Testis (tissue), 2 donors: ENCODE measurements around the gene PLCB1.

Source experiments
- POLR2A ChIP-seq: fragments of 450-650 bp; IDR thresholded peaks from one replicate; pipeline ENCODE4 v1.6.1; 2017; ENCODE audit warnings: antibody characterized with exemption, mild to moderate bottlenecking, moderate library complexity
- TF ChIP-seq, protein P1 (sequence below), 3 experiments: fragments of 450-650 bp in 2 of 3; fragments of 200-600 bp in 1 of 3; sonication (generic) in 1 of 3; IDR thresholded peaks; one replicate each; pipeline ENCODE4 v1.5.1; 2016 to 2019; ENCODE audit warnings: antibody characterized with exemption in 3 of 3, mild to moderate bottlenecking in 2 of 3, moderate library complexity in 1 of 3

DNA sequence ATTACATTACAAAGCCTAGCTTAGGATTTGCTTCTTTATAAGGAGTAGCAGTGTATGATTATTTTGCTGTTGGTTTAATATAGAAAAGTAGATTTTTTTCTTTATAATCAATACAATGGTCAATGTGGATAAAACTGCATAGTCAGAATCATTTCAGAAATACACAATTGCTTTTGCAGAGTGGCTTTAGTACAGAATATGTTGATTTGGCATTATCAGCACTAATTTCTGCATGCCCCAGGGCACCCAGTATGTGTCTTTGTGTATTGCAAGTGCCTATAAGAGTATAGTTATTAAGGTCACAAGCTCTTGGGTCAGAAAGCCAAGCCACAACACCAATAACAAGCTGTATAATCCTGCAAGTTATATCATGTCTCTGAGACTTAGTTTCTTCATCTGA lies 258.4 kb downstream of the PLCB1 start:
- TF ChIP-seq, protein P1, sequence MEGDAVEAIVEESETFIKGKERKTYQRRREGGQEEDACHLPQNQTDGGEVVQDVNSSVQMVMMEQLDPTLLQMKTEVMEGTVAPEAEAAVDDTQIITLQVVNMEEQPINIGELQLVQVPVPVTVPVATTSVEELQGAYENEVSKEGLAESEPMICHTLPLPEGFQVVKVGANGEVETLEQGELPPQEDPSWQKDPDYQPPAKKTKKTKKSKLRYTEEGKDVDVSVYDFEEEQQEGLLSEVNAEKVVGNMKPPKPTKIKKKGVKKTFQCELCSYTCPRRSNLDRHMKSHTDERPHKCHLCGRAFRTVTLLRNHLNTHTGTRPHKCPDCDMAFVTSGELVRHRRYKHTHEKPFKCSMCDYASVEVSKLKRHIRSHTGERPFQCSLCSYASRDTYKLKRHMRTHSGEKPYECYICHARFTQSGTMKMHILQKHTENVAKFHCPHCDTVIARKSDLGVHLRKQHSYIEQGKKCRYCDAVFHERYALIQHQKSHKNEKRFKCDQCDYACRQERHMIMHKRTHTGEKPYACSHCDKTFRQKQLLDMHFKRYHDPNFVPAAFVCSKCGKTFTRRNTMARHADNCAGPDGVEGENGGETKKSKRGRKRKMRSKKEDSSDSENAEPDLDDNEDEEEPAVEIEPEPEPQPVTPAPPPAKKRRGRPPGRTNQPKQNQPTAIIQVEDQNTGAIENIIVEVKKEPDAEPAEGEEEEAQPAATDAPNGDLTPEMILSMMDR (IDR thresholded peaks at IDR 0.05) = no peak
- TF ChIP-seq POLR2A = no peak
